Activated naive CD8-positive, alpha-beta T cell treated with anti-CD3 and anti-CD28 coated beads, Interleukin-2, amount 10 ng/mL, durations not matched to agents 7 days and 5 days (primary cell): ENCODE data around the gene ARL3. TPM values are rescaled to one million over a fixed set of nuclear protein-coding genes. Genes with fewer than 3 reads are reported as not detected.
"Not testable (repeated sequence)": the region's sequence is repeated elsewhere in the genome, so short reads cannot be mapped to it uniquely, and the experiment has no call there.

Source experiments
- ATAC-seq: fragments of 150-1000 bp; cut with Tn5 transposase; one replicate; pipeline ENCODE4 v1.10.0; 2021; ENCODE audit warnings: low read depth, moderate library complexity
- POLR2A ChIA-PET: fragments of 350-600 bp; sonication (Branson Sonifier 250); formaldehyde crosslinking; loops from one replicate; lab custom pipeline; 2021; ENCODE audit warnings: antibody characterized with exemption; lab: Charles Lee
- DNase-seq: peaks from one replicate; pipeline ENCODE4 v3.0.0; 2021
- H3K27ac Mint-ChIP-seq: one replicate; pipeline ENCODE4 v1.8.0; 2022; ENCODE audit warnings: mild to moderate bottlenecking, mixed read lengths
- H3K27me3 Mint-ChIP-seq: one replicate; pipeline ENCODE4 v1.8.0; 2022; ENCODE audit warnings: mild to moderate bottlenecking, moderate library complexity, mixed read lengths
- H3K36me3 Mint-ChIP-seq: one replicate; pipeline ENCODE4 v1.8.0; 2021; ENCODE audit warnings: mild to moderate bottlenecking, mixed read lengths
- H3K4me1 Mint-ChIP-seq: one replicate; pipeline ENCODE4 v1.8.0; 2021; ENCODE audit warnings: mixed read lengths
- H3K4me3 Mint-ChIP-seq: one replicate; pipeline ENCODE4 v1.8.0; 2022; ENCODE audit warnings: mild to moderate bottlenecking, moderate library complexity, mixed read lengths
- H3K9me3 Mint-ChIP-seq: one replicate; pipeline ENCODE4 v1.8.0; 2021; ENCODE audit warnings: mixed read lengths
- total RNA-seq, 2 experiments: library from RNA; stranded (reverse); gene quantifications; one replicate each; pipeline ENCODE4 v1.2.3, GENCODE V29; 2021

Gene ARL3
- total RNA-seq, 2 experiments from 2014 or later: 4.6 TPM

- peaks cover 33% of the 10 kb centered on the region for H3K4me1 Mint-ChIP-seq
- ATAC-seq: peak; percentile 90
- POLR2A ChIA-PET: interaction anchor here (0.6 to 9.1 kb wide), 10 partner anchors 9 to 241 kb away, joined by 3 to 94 read pairs (median 5); partner anchors contain the start of genes ARL3, CUEDC2, SFXN2 and TRIM8
- peak; percentile 69 for DNase-seq
- H3K27me3 Mint-ChIP-seq: no peaks in the 10 kb centered on the region
- H3K4me3 Mint-ChIP-seq: peak overlapping the region; percentile 84
- H3K27ac Mint-ChIP-seq: peak overlapping the region; percentile 86
- H3K9me3 Mint-ChIP-seq: no peaks in the 10 kb centered on the region
- no peaks in the 10 kb centered on the region for H3K36me3 Mint-ChIP-seq
These were observed 40.2 kb downstream of the ARL3 start for GRCh38 chr10:102673819-102674511.

GRCh38 chr10:102673236-102673818, 40.9 kb downstream of the ARL3 start:
- peaks cover 31% of the 10 kb centered on the region for H3K4me1 Mint-ChIP-seq
- H3K36me3 Mint-ChIP-seq: no peaks in the 10 kb centered on the region

GRCh38 chr10:102670871-102671434, 43.2 kb downstream of the ARL3 start:
- no peak overlapping the region for H3K4me3 Mint-ChIP-seq
- peaks cover 38% of the 10 kb centered on the region for H3K4me1 Mint-ChIP-seq
- DNase-seq (no peak), ATAC-seq (no peak)
- no peak overlapping the region for H3K27ac Mint-ChIP-seq
- no peaks in the 10 kb centered on the region for H3K9me3 Mint-ChIP-seq
- no peaks in the 10 kb centered on the region for H3K36me3 Mint-ChIP-seq
- no peaks in the 10 kb centered on the region for H3K27me3 Mint-ChIP-seq
- POLR2A ChIA-PET: interaction anchor here (1.1 to 9.1 kb wide), 4 partner anchors 11 to 29 kb away, joined by 3 to 94 read pairs (median 21); partner anchors contain the start of gene TRIM8

More at GRCh38 chr10:102673236-102673818, 40.9 kb downstream of the ARL3 start:
- no peak for ATAC-seq
- POLR2A ChIA-PET: interaction anchor here (1.5 to 9.1 kb wide), 4 partner anchors 9 to 41 kb away, joined by 4 to 94 read pairs (median 54); partner anchors contain the start of genes ARL3, SFXN2 and TRIM8
- no peak for DNase-seq
- peak overlapping the region; percentile 86 for H3K27ac Mint-ChIP-seq
- H3K9me3 Mint-ChIP-seq: no peaks in the 10 kb centered on the region
- H3K4me3 Mint-ChIP-seq: peak overlapping the region; percentile 84
- no peaks in the 10 kb centered on the region for H3K27me3 Mint-ChIP-seq

GRCh38 chr10:102670065-102670670, 44.0 kb downstream of the ARL3 start:
- H3K27me3 Mint-ChIP-seq: no peaks in the 10 kb centered on the region
- H3K27ac Mint-ChIP-seq: no peak overlapping the region
- no peaks in the 10 kb centered on the region for H3K36me3 Mint-ChIP-seq
- H3K4me3 Mint-ChIP-seq: no peak overlapping the region
- POLR2A ChIA-PET: interaction anchor here (0.5 to 9.1 kb wide), 5 partner anchors 11 to 58 kb away, joined by 3 to 94 read pairs (median 9); partner anchors contain the start of gene TRIM8
- DNase-seq (no peak), ATAC-seq (no peak)
- no peaks in the 10 kb centered on the region for H3K9me3 Mint-ChIP-seq
- H3K4me1 Mint-ChIP-seq: peaks cover 30% of the 10 kb centered on the region

GRCh38 chr10:102669206-102670064, 44.8 kb downstream of the ARL3 start:
- Mint-ChIP-seq H3K36me3 (no peaks in the 10 kb centered on the region), H3K9me3 (no peaks in the 10 kb centered on the region), H3K4me1 (peaks cover 23% of the 10 kb centered on the region), H3K27ac (no peak overlapping the region), H3K27me3 (no peaks in the 10 kb centered on the region), H3K4me3 (no peak overlapping the region)
- DNase-seq (no peak), ATAC-seq (no peak)
- POLR2A ChIA-PET: interaction anchor here (0.5 to 9.1 kb wide), 6 partner anchors 10 to 165 kb away, joined by 3 to 94 read pairs (median 7); partner anchors contain the start of genes SUFU and TRIM8

- Mint-ChIP-seq H3K4me3 (no peak overlapping the region), H3K9me3 (no peaks in the 10 kb centered on the region), H3K27me3 (no peaks in the 10 kb centered on the region), H3K27ac (peak overlapping the region; percentile 49), H3K4me1 (peaks cover 14% of the 10 kb centered on the region), H3K36me3 (no peaks in the 10 kb centered on the region)
- POLR2A ChIA-PET: interaction anchor here (1.0 to 9.1 kb wide), 3 partner anchors 9 to 164 kb away, joined by 3 to 94 read pairs (median 33); partner anchors contain the start of genes SUFU and TRIM8
- no peak for DNase-seq
- no peak for ATAC-seq
These were observed 45.7 kb downstream of the ARL3 start for GRCh38 chr10:102668326-102669107.

GRCh38 chr10:102667411-102667810, 46.8 kb downstream of the ARL3 start:
- H3K36me3 Mint-ChIP-seq, H3K27me3 Mint-ChIP-seq, DNase-seq, H3K27ac Mint-ChIP-seq, ATAC-seq, H3K4me3 Mint-ChIP-seq, H3K9me3 Mint-ChIP-seq: not testable (repeated sequence)
- POLR2A ChIA-PET: interaction anchor here (1.0 to 1.1 kb wide), 2 partner anchors 9 to 14 kb away, joined by 3 to 6 read pairs; no protein-coding TSS in a partner anchor
- peaks cover 13% of the 10 kb centered on the region for H3K4me1 Mint-ChIP-seq

- Mint-ChIP-seq H3K4me1 (peaks cover 23% of the 10 kb centered on the region), H3K27ac (no peak overlapping the region)
- no peak for ATAC-seq
These were observed 48.2 kb downstream of the ARL3 start for GRCh38 chr10:102665904-102666509.

GRCh38 chr10:102661658-102662028, 52.6 kb downstream of the ARL3 start:
- Mint-ChIP-seq H3K4me1 (peaks cover 36% of the 10 kb centered on the region), H3K27me3 (no peaks in the 10 kb centered on the region), H3K4me3 (peak overlapping the region; percentile 69), H3K27ac (peak overlapping the region; percentile 91), H3K9me3 (no peaks in the 10 kb centered on the region), H3K36me3 (peaks cover 10% of the 10 kb centered on the region)
- DNase-seq (no peak), ATAC-seq (peak; percentile 28)
- POLR2A ChIA-PET: interaction anchor here (1.3 to 8.9 kb wide), 8 partner anchors 11 to 211 kb away, joined by 4 to 94 read pairs (median 20); partner anchors contain the start of genes ARL3, SFXN2 and TRIM8

More at GRCh38 chr10:102665904-102666509, 48.2 kb downstream of the ARL3 start:
- Mint-ChIP-seq H3K4me3 (no peak overlapping the region), H3K27me3 (no peaks in the 10 kb centered on the region), H3K36me3 (no peaks in the 10 kb centered on the region), H3K9me3 (no peaks in the 10 kb centered on the region)
- DNase-seq: no peak
- POLR2A ChIA-PET: interaction anchor here (0.9 to 2.8 kb wide), 3 partner anchors 12 to 24 kb away, joined by 3 to 9 read pairs (median 5); partner anchors contain the start of gene TRIM8

GRCh38 chr10:102660888-102661657, 53.1 kb downstream of the ARL3 start:
- Mint-ChIP-seq H3K9me3 (no peaks in the 10 kb centered on the region), H3K36me3 (peaks cover 10% of the 10 kb centered on the region), H3K4me1 (peaks cover 36% of the 10 kb centered on the region), H3K27me3 (no peaks in the 10 kb centered on the region), H3K27ac (peak overlapping the region; percentile 91), H3K4me3 (peak overlapping the region; percentile 69)
- POLR2A ChIA-PET: interaction anchor here (0.7 to 8.9 kb wide), 9 partner anchors 11 to 210 kb away, joined by 4 to 94 read pairs (median 18); partner anchors contain the start of genes ARL3, SFXN2 and TRIM8
- DNase-seq (peak; percentile 83), ATAC-seq (peak; percentile 84)
